ENCODE measurements around the gene H2AZ1.

Gene H2AZ1

GRCh38 chr4:99945718-99946355 lies 4.2 kb downstream of the H2AZ1 start:
- no peak for DNase-seq

DNA sequence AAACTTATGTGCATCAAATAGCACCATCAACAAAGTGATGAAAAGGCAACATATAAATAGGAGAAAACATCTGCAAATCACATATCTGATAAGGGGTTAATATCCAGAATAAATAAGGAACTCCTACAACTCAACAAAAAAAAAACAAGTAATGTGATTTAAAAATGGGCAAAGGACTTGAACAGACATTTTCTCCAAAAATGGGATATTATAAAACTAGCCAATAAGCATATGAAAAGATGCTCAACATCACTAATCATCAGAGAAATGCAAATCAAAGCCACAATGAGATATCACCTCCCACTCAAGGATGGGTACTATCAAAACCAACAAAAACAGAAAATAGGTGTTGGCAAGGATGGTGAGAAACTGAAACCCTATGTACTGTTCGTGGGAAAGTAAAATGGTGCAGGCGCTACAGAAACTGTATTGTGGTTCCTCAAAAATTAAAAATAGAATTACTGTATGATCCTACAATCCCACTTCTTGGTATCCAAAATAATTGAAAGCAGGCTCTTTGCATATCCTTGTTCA lies 6.1 kb downstream of the H2AZ1 start:
- peak in 1 of 5 experiments; percentile 57 for DNase-seq

GRCh38 chr4:99938243-99938753 lies 11.8 kb downstream of the H2AZ1 start:
- no peak for DNase-seq

GRCh38 chr4:99934891-99935290 lies 15.2 kb downstream of the H2AZ1 start:
- DNase-seq = no peak

- no peak for DNase-seq
These were observed 22.5 kb downstream of the H2AZ1 start for GRCh38 chr4:99927566-99927965.

- peak in 1 of 5 experiments; percentile 68 for DNase-seq
These were observed 28.9 kb downstream of the H2AZ1 start for GRCh38 chr4:99921174-99921573.

GRCh38 chr4:99918656-99919055 lies 31.4 kb downstream of the H2AZ1 start:
- DNase-seq = no peak

- no peak for DNase-seq
These were observed 32.5 kb downstream of the H2AZ1 start for GRCh38 chr4:99917575-99917974.

DNA sequence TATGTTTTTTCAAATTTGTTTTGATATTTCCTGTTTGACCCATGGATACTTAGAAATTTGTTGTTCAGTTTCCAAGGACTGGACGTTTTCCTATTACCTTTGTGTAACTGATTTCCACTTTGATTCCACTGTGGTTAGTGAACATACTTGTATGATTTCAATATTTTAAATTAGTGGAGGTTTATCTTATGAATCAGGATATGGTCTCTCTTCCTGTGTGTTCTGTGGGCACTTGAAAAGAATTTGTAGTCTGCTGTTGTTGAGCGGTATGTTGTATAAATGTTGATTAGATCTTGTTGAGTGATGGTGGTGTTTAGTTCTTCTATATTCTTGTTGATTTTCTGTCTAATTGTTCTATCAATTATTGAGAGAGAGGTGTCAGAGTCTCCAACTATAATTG lies 34.6 kb downstream of the H2AZ1 start:
- peak in 1 of 5 experiments; percentile 57 for DNase-seq

Data from T-helper 2 cell (primary cell).